IMR-90 (cell line): ENCODE measurements around the gene MDFI. TPM values are rescaled to one million over a fixed set of nuclear protein-coding genes. Genes with fewer than 3 reads are reported as not detected.

Experiments
- ATAC-seq: fragments of 200-7000 bp; cut with Tn5 transposase; 2 replicates; pipeline ENCODE4 v1.9.1; 2020; ENCODE audit warnings: low read depth, mild to moderate bottlenecking, moderate library complexity
- BruUV-seq: library from RNA; stranded (reverse); fragments of 400-500 nt; replicated peaks from 2 replicates; lab custom pipeline; 2021; lab: Mats Ljungman, UMichigan
- CTCF ChIA-PET: fragments of 300-600 bp; formaldehyde crosslinking; extraction: SDS; loops from one replicate; lab custom pipeline; 2021; ENCODE audit warnings: antibody characterized with exemption; lab: Yijun Ruan, JAX
- POLR2A ChIA-PET: fragments of 300-600 bp; sonication (Branson Sonifier 250); formaldehyde crosslinking; loops from one replicate; lab custom pipeline; 2022; ENCODE audit warnings: antibody characterized with exemption; ENCODE audit not compliant: unreplicated experiment; lab: Charles Lee
- DNase-seq: peaks from one replicate; pipeline ENCODE4 v3.0.0; 2013
- H2AFZ ChIP-seq: replicated peaks from 2 replicates; pipeline ENCODE3; 2013; ENCODE audit warnings: low read length, mild to moderate bottlenecking; ENCODE audit not compliant: poor library complexity
- H2AK5ac ChIP-seq: 2 replicates; pipeline ENCODE4 v1.6.1; 2013; ENCODE audit warnings: low read depth, low read length, inconsistent platforms
- H2AK9ac ChIP-seq: replicated peaks from 2 replicates; pipeline ENCODE3; 2013; ENCODE audit warnings: mild to moderate bottlenecking, low read depth, low read length, moderate library complexity; ENCODE audit not compliant: poor library complexity
- H2BK120ac ChIP-seq: 2 replicates; pipeline ENCODE4 v1.6.1; 2013; ENCODE audit warnings: low read depth, low read length, inconsistent platforms
- H2BK15ac ChIP-seq: 3 replicates; pipeline ENCODE4 v1.6.1; 2013; ENCODE audit warnings: low read depth, low read length, inconsistent platforms
- H2BK20ac ChIP-seq: 2 replicates; pipeline ENCODE4 v1.6.1; 2013; ENCODE audit warnings: low read depth, mild to moderate bottlenecking, inconsistent platforms, low read length, moderate library complexity
- H2BK5ac ChIP-seq: 2 replicates; pipeline ENCODE4 v1.6.1; 2013; ENCODE audit warnings: mild to moderate bottlenecking, low read depth, low read length, inconsistent platforms; ENCODE audit not compliant: poor library complexity, severe bottlenecking
- H3K14ac ChIP-seq: replicated peaks from 2 replicates; pipeline ENCODE4 v1.6.1; 2013; ENCODE audit warnings: low read depth, low read length, inconsistent platforms
- H3K18ac ChIP-seq: 2 replicates; pipeline ENCODE4 v1.6.1; 2013; ENCODE audit warnings: low read depth, low read length, control low read depth
- H3K23ac ChIP-seq: 2 replicates; pipeline ENCODE4 v1.6.1; 2013; ENCODE audit warnings: low read depth, low read length, inconsistent platforms
- H3K27ac ChIP-seq: 2 replicates; pipeline ENCODE4 v1.5.1; 2013; ENCODE audit warnings: mild to moderate bottlenecking, control low read depth, low read length; ENCODE audit not compliant: insufficient read depth
- H3K27me3 ChIP-seq: 2 replicates; pipeline ENCODE4 v1.6.1; 2013; ENCODE audit warnings: low read length; ENCODE audit not compliant: control insufficient read depth, insufficient read depth
- H3K36me3 ChIP-seq: 2 replicates; pipeline ENCODE4 v1.6.1; 2013; ENCODE audit warnings: low read length, mixed read lengths; ENCODE audit not compliant: control insufficient read depth, insufficient read depth
- H3K4ac ChIP-seq: 2 replicates; pipeline ENCODE4 v1.6.1; 2013; ENCODE audit warnings: low read depth, low read length, inconsistent platforms
- H3K4me1 ChIP-seq: 2 replicates; pipeline ENCODE4 v1.6.1; 2013; ENCODE audit warnings: low read length, mixed read lengths; ENCODE audit not compliant: control insufficient read depth, insufficient read depth
- H3K4me2 ChIP-seq: 2 replicates; pipeline ENCODE4 v1.6.1; 2013; ENCODE audit warnings: low read depth, mild to moderate bottlenecking, control low read depth, low read length, moderate library complexity
- H3K4me3 ChIP-seq: 2 replicates; pipeline ENCODE4 v1.5.1; 2013; ENCODE audit warnings: low read depth, mild to moderate bottlenecking, control low read depth, low read length, moderate library complexity; ENCODE audit not compliant: insufficient read depth
- H3K56ac ChIP-seq: 2 replicates; pipeline ENCODE4 v1.6.1; 2013; ENCODE audit warnings: low read length, inconsistent platforms; ENCODE audit not compliant: insufficient read depth; ENCODE audit errors: extremely low read depth
- H3K79me1 ChIP-seq, 2 experiments: 2 replicates each; pipeline ENCODE4 v1.6.1; 2013; ENCODE audit warnings: low read length in 2 of 2, inconsistent platforms in 1 of 2, low read depth in 1 of 2
- H3K9ac ChIP-seq: 2 replicates; pipeline ENCODE4 v1.6.1; 2013; ENCODE audit warnings: low read depth, low read length, control low read depth
- H3K9me1 ChIP-seq: 2 replicates; pipeline ENCODE4 v1.6.1; 2013; ENCODE audit warnings: low read length, inconsistent platforms; ENCODE audit not compliant: insufficient read depth
- H3K9me3 ChIP-seq: 2 replicates; pipeline ENCODE4 v1.6.1; 2013; ENCODE audit warnings: low read length; ENCODE audit not compliant: control insufficient read depth, insufficient read depth
- H4K20me1 ChIP-seq: 2 replicates; pipeline ENCODE4 v1.6.1; 2013; ENCODE audit warnings: low read length, inconsistent platforms; ENCODE audit not compliant: insufficient read depth
- H4K5ac ChIP-seq: 2 replicates; pipeline ENCODE4 v1.6.1; 2013; ENCODE audit warnings: mild to moderate bottlenecking, low read depth, low read length, control low read depth
- H4K8ac ChIP-seq, 2 experiments: 2 replicates each; pipeline ENCODE4 v1.6.1; 2013; ENCODE audit warnings: low read depth in 2 of 2, low read length in 2 of 2, control low read depth in 1 of 2, inconsistent platforms in 1 of 2
- H4K91ac ChIP-seq: 2 replicates; pipeline ENCODE4 v1.6.1; 2013; ENCODE audit warnings: low read depth, low read length, inconsistent platforms; ENCODE audit not compliant: insufficient read depth
- BHLHE40 ChIP-seq: fragments of 150-350 bp; IDR thresholded peaks from 2 replicates; pipeline ENCODE4 v1.6.1; 2016; ENCODE audit warnings: mild to moderate bottlenecking, low read depth, low read length
- CEBPB ChIP-seq: IDR thresholded peaks from 2 replicates; pipeline ENCODE4 v1.6.1; 2012; ENCODE audit warnings: low read depth, low read length, improper control_type of control experiment
- CHD1 ChIP-seq: IDR thresholded peaks from 2 replicates; pipeline ENCODE4 v1.6.1; 2012; ENCODE audit warnings: low read depth, low read length, improper control_type of control experiment
- CTCF ChIP-seq: conservative IDR thresholded peaks from 2 replicates; pipeline ENCODE4 v1.5.1; 2012; ENCODE audit warnings: mild to moderate bottlenecking, low read depth, low read length, improper control_type of control experiment
- ELK1 ChIP-seq: fragments of 150-350 bp; IDR thresholded peaks from 2 replicates; pipeline ENCODE4 v1.6.1; 2016; ENCODE audit warnings: low read depth, mild to moderate bottlenecking, low read length, moderate library complexity, borderline replicate concordance
- FOS ChIP-seq: fragments of 150-350 bp; IDR thresholded peaks from 2 replicates; pipeline ENCODE4 v1.6.1; 2016; ENCODE audit warnings: low read depth, low read length
- MAFK ChIP-seq: IDR thresholded peaks from 2 replicates; pipeline ENCODE4 v1.6.1; 2012; ENCODE audit warnings: low read depth, low read length, improper control_type of control experiment
- MAZ ChIP-seq: IDR thresholded peaks from 2 replicates; pipeline ENCODE4 v1.6.1; 2012; ENCODE audit warnings: low read depth, mild to moderate bottlenecking, low read length, improper control_type of control experiment, moderate library complexity, borderline replicate concordance
- MXI1 ChIP-seq: IDR thresholded peaks from 2 replicates; pipeline ENCODE4 v1.6.1; 2012; ENCODE audit warnings: low read depth, mild to moderate bottlenecking, low read length, moderate library complexity, borderline replicate concordance
- NFE2L2 ChIP-seq: fragments of 150-350 bp; IDR thresholded peaks from 2 replicates; pipeline ENCODE4 v1.6.1; 2016; ENCODE audit warnings: low read depth, mild to moderate bottlenecking, low read length
- POLR2A ChIP-seq: IDR thresholded peaks from 2 replicates; pipeline ENCODE4 v1.6.1; 2012; ENCODE audit warnings: mild to moderate bottlenecking, low read depth, low read length
- RAD21 ChIP-seq: IDR thresholded peaks from 2 replicates; pipeline ENCODE4 v1.6.1; 2012; ENCODE audit warnings: low read length, improper control_type of control experiment
- RCOR1 ChIP-seq: IDR thresholded peaks from 2 replicates; pipeline ENCODE4 v1.6.1; 2012; ENCODE audit warnings: mild to moderate bottlenecking, low read length, improper control_type of control experiment; ENCODE audit not compliant: insufficient replicate concordance
- RFX5 ChIP-seq: IDR thresholded peaks from 2 replicates; pipeline ENCODE4 v1.8.0; 2012; ENCODE audit warnings: low read depth, mild to moderate bottlenecking, low read length, moderate library complexity
- SMC3 ChIP-seq: fragments of 150-350 bp; IDR thresholded peaks from 2 replicates; pipeline ENCODE4 v1.6.1; 2016; ENCODE audit warnings: low read depth, mild to moderate bottlenecking, antibody characterized with exemption, low read length, moderate library complexity
- USF2 ChIP-seq: fragments of 150-350 bp; IDR thresholded peaks from 2 replicates; pipeline ENCODE4 v1.6.1; 2017; ENCODE audit warnings: mild to moderate bottlenecking, antibody characterized with exemption, low read length, low read depth
- WGBS, 2 experiments: methylation state at CpG; one replicate each; pipeline versions ENCODE4 v1.1.5 to v1.1.7; 2013; ENCODE audit warnings: missing lambda C conversion rate in 2 of 2; ENCODE audit not compliant: insufficient read length in 1 of 2; ENCODE audit errors: extremely low coverage in 2 of 2; 5-methylcytosine and 5-hydroxymethylcytosine counted together
- dilution Hi-C: fragments of 300-500 bp; cut with HindIII; formaldehyde crosslinking; loops from one replicate; pipeline ENCODE4 v1.14.3; 2018; ENCODE audit warnings: low sequenced_read_pairs; ENCODE audit not compliant: unreplicated experiment
- in situ Hi-C: fragments of 300-500 bp; cut with MboI; formaldehyde crosslinking; loops from 3 replicates; pipeline ENCODE4 v1.14.3; 2019; ENCODE audit warnings: low sequenced_read_pairs, inconsistent platforms, mixed read lengths
- intact Hi-C: fragments of 100-400 bp; cut with micrococcal nuclease; formaldehyde crosslinking; loops from 2 replicates; pipeline ENCODE4 v1.10.0; 2022
- polyA plus RNA-seq, 3 experiments: library from polyadenylated mRNA; depleted of rRNA; stranded (reverse); fragments of >200 nt; gene quantifications; 2 replicates each; pipeline ENCODE4 v1.2.3, GENCODE V29; 2012; ENCODE audit warnings: low replicate concordance in 1 of 3
- total RNA-seq: library from RNA; depleted of rRNA; stranded (reverse); fragments of >200 nt; gene quantifications from 2 replicates; pipeline ENCODE4 v1.2.3, GENCODE V29; 2012

Gene MDFI
- total and polyA plus RNA-seq, 2 of the 4 experiments (the other 2 are of a cell fraction): 0.18 to 0.29 TPM

- in situ Hi-C loops: no loop called here
Observed at GRCh38 chr6:41643899-41644269, 5.6 kb downstream of the MDFI start.

More at GRCh38 chr6:41643899-41644269, 5.6 kb downstream of the MDFI start:
- H3K18ac ChIP-seq: no peak overlapping the region
- no peaks in the 10 kb centered on the region for H3K79me1 ChIP-seq
- H3K9me3 ChIP-seq: no peaks in the 10 kb centered on the region; the same call in 1 of the 2 replicates
- no peak overlapping the region for H3K4ac ChIP-seq
- BruUV-seq: no TSS peak
- dilution Hi-C loops: no loop called here
- no peak overlapping the region for H2BK15ac ChIP-seq
- no peaks in the 10 kb centered on the region for H3K4me1 ChIP-seq
- no peak overlapping the region for H4K8ac ChIP-seq
- DNase-seq (no peak), ATAC-seq (no peak)
- H3K27me3 ChIP-seq: peaks cover 86% of the 10 kb centered on the region
- WGBS, 2 experiments: 50% methylated on average over 3 of the region's 4 CpGs; no CpG with 5 or more reads in 1 of the 2 experiments
- H2AFZ ChIP-seq: no peak overlapping the region
- H2AK5ac ChIP-seq: no peak overlapping the region
- POLR2A ChIA-PET: no interaction called here
- no peak overlapping the region for H4K5ac ChIP-seq
- H2AK9ac ChIP-seq: no peak overlapping the region
- H2BK20ac ChIP-seq: no peak overlapping the region
- H3K4me2 ChIP-seq: no peak overlapping the region
- H3K23ac ChIP-seq: no peak overlapping the region
- H3K36me3 ChIP-seq: no peaks in the 10 kb centered on the region
- no peak overlapping the region for H3K56ac ChIP-seq
- H3K9me1 ChIP-seq: no peaks in the 10 kb centered on the region
- no peak overlapping the region for H2BK5ac ChIP-seq
- no peak for TF ChIP-seq MAFK
- no peak for TF ChIP-seq CEBPB
- no peak for TF ChIP-seq MAZ
- TF ChIP-seq RAD21: no peak
- TF ChIP-seq FOS: no peak
- no peak for TF ChIP-seq USF2
- TF ChIP-seq RCOR1: no peak
- TF ChIP-seq POLR2A: no peak
- TF ChIP-seq NFE2L2: no peak
- TF ChIP-seq BHLHE40: no peak
- TF ChIP-seq RFX5: no peak
- no peak for TF ChIP-seq SMC3
- TF ChIP-seq CHD1: no peak
- TF ChIP-seq ELK1: no peak
- TF ChIP-seq CTCF: no peak
- no peak for TF ChIP-seq MXI1
- no peak overlapping the region for H2BK120ac ChIP-seq
- no peak overlapping the region for H4K91ac ChIP-seq
- intact Hi-C loops: no loop called here
- H3K4me3 ChIP-seq: no peak overlapping the region
- CTCF ChIA-PET: no interaction called here
- no peak overlapping the region for H3K9ac ChIP-seq
- H3K27ac ChIP-seq: no peak overlapping the region
- H3K14ac ChIP-seq: no peak overlapping the region
- H4K20me1 ChIP-seq: no peaks in the 10 kb centered on the region; the same call in 1 of the 2 replicates
